GM23338 (cell line): ENCODE results near the gene ZPR1. TPM values are rescaled to one million over a fixed set of nuclear protein-coding genes. Genes with fewer than 3 reads are reported as not detected.

ENCODE experiments used
- ATAC-seq: fragments of 200-7000 bp; cut with Tn5 transposase; 3 replicates; pipeline ENCODE4 v1.9.1; 2020
- DNase-seq: peaks from one replicate; pipeline ENCODE4 v3.0.0-alpha.2; 2015; ENCODE audit warnings: low spot score
- H2AFZ ChIP-seq: fragments of 200-600 bp; sonication (generic); 2 replicates; pipeline ENCODE4 v1.8.0; 2016; ENCODE audit warnings: antibody characterized with exemption, mild to moderate bottlenecking, moderate library complexity
- H3F3A ChIP-seq: fragments of 200-600 bp; sonication (generic); replicated peaks from 2 replicates; pipeline ENCODE4 v1.8.0; 2017; ENCODE audit warnings: antibody characterized with exemption, mixed run types, low read depth
- H3K27ac ChIP-seq: fragments of 200-600 bp; sonication (generic); 2 replicates; pipeline ENCODE4 v1.6.1; 2016; ENCODE audit warnings: low read depth
- H3K27me3 ChIP-seq: fragments of 200-600 bp; sonication (generic); 2 replicates; pipeline ENCODE4 v1.8.0; 2016; ENCODE audit warnings: mild to moderate bottlenecking, mixed run types, moderate library complexity; ENCODE audit not compliant: insufficient read depth
- H3K36me3 ChIP-seq: fragments of 200-600 bp; sonication (generic); 2 replicates; pipeline ENCODE4 v1.8.0; 2016; ENCODE audit warnings: mild to moderate bottlenecking; ENCODE audit not compliant: insufficient read depth
- H3K4me1 ChIP-seq: fragments of 200-600 bp; sonication (generic); 2 replicates; pipeline ENCODE4 v1.8.0; 2016; ENCODE audit warnings: mild to moderate bottlenecking, moderate library complexity; ENCODE audit not compliant: insufficient read depth
- H3K4me2 ChIP-seq: fragments of 200-600 bp; sonication (generic); 2 replicates; pipeline ENCODE4 v1.7.1; 2017; ENCODE audit warnings: mixed run types
- H3K4me3 ChIP-seq: fragments of 200-600 bp; sonication (generic); 2 replicates; pipeline ENCODE4 v1.6.1; 2016; ENCODE audit warnings: mixed run types
- H3K79me2 ChIP-seq: fragments of 200-600 bp; sonication (generic); replicated peaks from 2 replicates; pipeline ENCODE4 v1.8.0; 2017; ENCODE audit warnings: mild to moderate bottlenecking; ENCODE audit not compliant: insufficient read depth
- H3K9me2 ChIP-seq: fragments of 200-600 bp; sonication (generic); 2 replicates; pipeline ENCODE4 v1.8.0; 2017; ENCODE audit not compliant: insufficient read depth
- H4K20me1 ChIP-seq: fragments of 200-600 bp; sonication (generic); replicated peaks from 2 replicates; pipeline ENCODE4 v1.8.0; 2017; ENCODE audit warnings: mild to moderate bottlenecking; ENCODE audit not compliant: insufficient read depth
- H3K27ac Mint-ChIP-seq: 2 replicates; pipeline ENCODE4 v1.8.0; 2020; ENCODE audit warnings: inconsistent platforms, mild to moderate bottlenecking, moderate library complexity, mixed read lengths
- H3K27me3 Mint-ChIP-seq: 3 replicates; pipeline ENCODE4 v1.8.0; 2022; ENCODE audit warnings: low read depth, mild to moderate bottlenecking, moderate library complexity, mixed read lengths, inconsistent platforms; ENCODE audit not compliant: insufficient read depth, poor library complexity
- H3K36me3 Mint-ChIP-seq: 3 replicates; pipeline ENCODE4 v1.8.0; 2021; ENCODE audit warnings: low read depth, mild to moderate bottlenecking, inconsistent platforms, moderate library complexity, mixed read lengths
- H3K4me1 Mint-ChIP-seq: 3 replicates; pipeline ENCODE4 v1.8.0; 2020; ENCODE audit warnings: mild to moderate bottlenecking, inconsistent platforms, mixed read lengths
- H3K4me3 Mint-ChIP-seq: 3 replicates; pipeline ENCODE4 v1.8.0; 2021; ENCODE audit warnings: moderate library complexity, mild to moderate bottlenecking, inconsistent platforms, mixed read lengths
- H3K9me3 Mint-ChIP-seq: 3 replicates; pipeline ENCODE4 v1.8.0; 2020; ENCODE audit warnings: moderate library complexity, mild to moderate bottlenecking, inconsistent platforms, mixed read lengths
- CREB1 ChIP-seq: fragments of 250-450 bp; sonication (Bioruptor Pico); IDR thresholded peaks from 2 replicates; pipeline ENCODE4 v1.5.0; 2020; ENCODE audit warnings: low read depth, mild to moderate bottlenecking, moderate library complexity
- CTCF ChIP-seq, 2 experiments: fragments of 200-600 bp in 1 of 2; sonication (generic) in 1 of 2; conservative IDR thresholded peaks; 2 replicates each; pipeline versions ENCODE4 v1.5.1 to v1.6.1; 2016 to 2017; ENCODE audit warnings: antibody characterized with exemption in 2 of 2, low read depth in 2 of 2, mild to moderate bottlenecking in 2 of 2, moderate library complexity in 1 of 2
- EZH2 ChIP-seq: fragments of 200-600 bp; sonication (generic); IDR thresholded peaks from one replicate; pipeline ENCODE4 v1.8.0; 2017; ENCODE audit warnings: antibody characterized with exemption, mild to moderate bottlenecking, low read depth; ENCODE audit not compliant: unreplicated experiment
- EZH2phosphoT487 ChIP-seq: fragments of 200-600 bp; sonication (generic); IDR thresholded peaks from one replicate; pipeline ENCODE4 v1.8.1; 2018; ENCODE audit warnings: antibody characterized with exemption; ENCODE audit not compliant: unreplicated experiment
- JUNB ChIP-seq: IDR thresholded peaks from one replicate; pipeline ENCODE4 v1.6.1; 2016; ENCODE audit warnings: antibody characterized with exemption; ENCODE audit not compliant: unreplicated experiment
- NANOG ChIP-seq: IDR thresholded peaks from 2 replicates; pipeline ENCODE4 v1.6.1; 2016; ENCODE audit warnings: antibody characterized with exemption, borderline replicate concordance
- POLR2AphosphoS5 ChIP-seq: IDR thresholded peaks from 2 replicates; pipeline ENCODE4 v1.6.1; 2016; ENCODE audit warnings: antibody characterized with exemption, low read depth
- REST ChIP-seq: IDR thresholded peaks from one replicate; pipeline ENCODE4 v1.6.1; 2018; ENCODE audit warnings: antibody characterized with exemption; ENCODE audit not compliant: unreplicated experiment
- STAT1 ChIP-seq: IDR thresholded peaks from one replicate; pipeline ENCODE4 v1.6.1; 2016; ENCODE audit warnings: antibody characterized with exemption; ENCODE audit not compliant: unreplicated experiment
- ZNF114 ChIP-seq: fragments of 250-450 bp; sonication (Bioruptor Pico); IDR thresholded peaks from 2 replicates; pipeline ENCODE4 v1.5.0; 2020; ENCODE audit warnings: mild to moderate bottlenecking, moderate library complexity
- ZNF331 ChIP-seq: fragments of 250-450 bp; sonication (Bioruptor Pico); IDR thresholded peaks from 2 replicates; pipeline ENCODE4 v1.5.0; 2020; ENCODE audit warnings: low read depth, mild to moderate bottlenecking, moderate library complexity
- polyA plus RNA-seq: library from polyadenylated mRNA; unstranded; fragments of >200 nt; fragmentation: Nextera tagmentation; extraction: Ambion mirVana; gene quantifications from 2 replicates; pipeline ENCODE4 v1.2.1, GENCODE V29; 2016
- total RNA-seq: library from RNA; depleted of rRNA; stranded (reverse); fragments of >200 nt; shearing (Covaris generic); gene quantifications from 2 replicates; pipeline ENCODE4 v1.2.3, GENCODE V29; 2014
- TF ChIP-seq, protein P1 (sequence below): IDR thresholded peaks from 2 replicates; pipeline ENCODE4 v1.6.1; 2016; ENCODE audit warnings: antibody characterized with exemption
- TF ChIP-seq, protein P2 (sequence below): fragments of 250-450 bp; sonication (Bioruptor Pico); IDR thresholded peaks from 2 replicates; pipeline ENCODE4 v1.5.0; 2020; ENCODE audit warnings: mild to moderate bottlenecking, moderate library complexity

ZPR1 gene
- total and polyA plus RNA-seq, 2 experiments from 2014 or later = 55.4 to 96.7 TPM

GRCh38 chr11:116725434-116726221, 62.2 kb downstream of the ZPR1 start:
- H2AFZ ChIP-seq = no peak overlapping the region
- Mint-ChIP-seq H3K4me1 (peaks cover 13% of the 10 kb centered on the region), H3K36me3 (no peaks in the 10 kb centered on the region), H3K27me3 (peaks cover 1% of the 10 kb centered on the region), H3K27ac (no peak overlapping the region), H3K9me3 (no peaks in the 10 kb centered on the region; the same call in 2 of the 3 replicates), H3K4me3 (no peak overlapping the region)
- no peaks in the 10 kb centered on the region for H3K36me3 ChIP-seq
- H3K4me1 ChIP-seq = peaks cover 9% of the 10 kb centered on the region
- no peak overlapping the region for H3K4me2 ChIP-seq
- H3K27me3 ChIP-seq = no peaks in the 10 kb centered on the region
- peak; percentile 63 for ATAC-seq
- H4K20me1 ChIP-seq = no peaks in the 10 kb centered on the region
- H3K9me2 ChIP-seq = no peaks in the 10 kb centered on the region
- TF ChIP-seq JUNB (no peak), ZNF114 (CRISPR knock-in tag) (no peak), ZNF331 (CRISPR knock-in tag) (no peak), EZH2 (no peak), STAT1 (no peak), NANOG (no peak), CREB1 (CRISPR knock-in tag) (no peak), REST (no peak), POLR2AphosphoS5 (no peak), EZH2phosphoT487 (no peak), CTCF (conservative IDR thresholded peaks at IDR 0.05; ENCODE audit: low read depth in 2 of 2) (no peak)
- TF ChIP-seq, protein P1, sequence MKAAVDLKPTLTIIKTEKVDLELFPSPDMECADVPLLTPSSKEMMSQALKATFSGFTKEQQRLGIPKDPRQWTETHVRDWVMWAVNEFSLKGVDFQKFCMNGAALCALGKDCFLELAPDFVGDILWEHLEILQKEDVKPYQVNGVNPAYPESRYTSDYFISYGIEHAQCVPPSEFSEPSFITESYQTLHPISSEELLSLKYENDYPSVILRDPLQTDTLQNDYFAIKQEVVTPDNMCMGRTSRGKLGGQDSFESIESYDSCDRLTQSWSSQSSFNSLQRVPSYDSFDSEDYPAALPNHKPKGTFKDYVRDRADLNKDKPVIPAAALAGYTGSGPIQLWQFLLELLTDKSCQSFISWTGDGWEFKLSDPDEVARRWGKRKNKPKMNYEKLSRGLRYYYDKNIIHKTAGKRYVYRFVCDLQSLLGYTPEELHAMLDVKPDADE = no peak
- TF ChIP-seq, protein P2, sequence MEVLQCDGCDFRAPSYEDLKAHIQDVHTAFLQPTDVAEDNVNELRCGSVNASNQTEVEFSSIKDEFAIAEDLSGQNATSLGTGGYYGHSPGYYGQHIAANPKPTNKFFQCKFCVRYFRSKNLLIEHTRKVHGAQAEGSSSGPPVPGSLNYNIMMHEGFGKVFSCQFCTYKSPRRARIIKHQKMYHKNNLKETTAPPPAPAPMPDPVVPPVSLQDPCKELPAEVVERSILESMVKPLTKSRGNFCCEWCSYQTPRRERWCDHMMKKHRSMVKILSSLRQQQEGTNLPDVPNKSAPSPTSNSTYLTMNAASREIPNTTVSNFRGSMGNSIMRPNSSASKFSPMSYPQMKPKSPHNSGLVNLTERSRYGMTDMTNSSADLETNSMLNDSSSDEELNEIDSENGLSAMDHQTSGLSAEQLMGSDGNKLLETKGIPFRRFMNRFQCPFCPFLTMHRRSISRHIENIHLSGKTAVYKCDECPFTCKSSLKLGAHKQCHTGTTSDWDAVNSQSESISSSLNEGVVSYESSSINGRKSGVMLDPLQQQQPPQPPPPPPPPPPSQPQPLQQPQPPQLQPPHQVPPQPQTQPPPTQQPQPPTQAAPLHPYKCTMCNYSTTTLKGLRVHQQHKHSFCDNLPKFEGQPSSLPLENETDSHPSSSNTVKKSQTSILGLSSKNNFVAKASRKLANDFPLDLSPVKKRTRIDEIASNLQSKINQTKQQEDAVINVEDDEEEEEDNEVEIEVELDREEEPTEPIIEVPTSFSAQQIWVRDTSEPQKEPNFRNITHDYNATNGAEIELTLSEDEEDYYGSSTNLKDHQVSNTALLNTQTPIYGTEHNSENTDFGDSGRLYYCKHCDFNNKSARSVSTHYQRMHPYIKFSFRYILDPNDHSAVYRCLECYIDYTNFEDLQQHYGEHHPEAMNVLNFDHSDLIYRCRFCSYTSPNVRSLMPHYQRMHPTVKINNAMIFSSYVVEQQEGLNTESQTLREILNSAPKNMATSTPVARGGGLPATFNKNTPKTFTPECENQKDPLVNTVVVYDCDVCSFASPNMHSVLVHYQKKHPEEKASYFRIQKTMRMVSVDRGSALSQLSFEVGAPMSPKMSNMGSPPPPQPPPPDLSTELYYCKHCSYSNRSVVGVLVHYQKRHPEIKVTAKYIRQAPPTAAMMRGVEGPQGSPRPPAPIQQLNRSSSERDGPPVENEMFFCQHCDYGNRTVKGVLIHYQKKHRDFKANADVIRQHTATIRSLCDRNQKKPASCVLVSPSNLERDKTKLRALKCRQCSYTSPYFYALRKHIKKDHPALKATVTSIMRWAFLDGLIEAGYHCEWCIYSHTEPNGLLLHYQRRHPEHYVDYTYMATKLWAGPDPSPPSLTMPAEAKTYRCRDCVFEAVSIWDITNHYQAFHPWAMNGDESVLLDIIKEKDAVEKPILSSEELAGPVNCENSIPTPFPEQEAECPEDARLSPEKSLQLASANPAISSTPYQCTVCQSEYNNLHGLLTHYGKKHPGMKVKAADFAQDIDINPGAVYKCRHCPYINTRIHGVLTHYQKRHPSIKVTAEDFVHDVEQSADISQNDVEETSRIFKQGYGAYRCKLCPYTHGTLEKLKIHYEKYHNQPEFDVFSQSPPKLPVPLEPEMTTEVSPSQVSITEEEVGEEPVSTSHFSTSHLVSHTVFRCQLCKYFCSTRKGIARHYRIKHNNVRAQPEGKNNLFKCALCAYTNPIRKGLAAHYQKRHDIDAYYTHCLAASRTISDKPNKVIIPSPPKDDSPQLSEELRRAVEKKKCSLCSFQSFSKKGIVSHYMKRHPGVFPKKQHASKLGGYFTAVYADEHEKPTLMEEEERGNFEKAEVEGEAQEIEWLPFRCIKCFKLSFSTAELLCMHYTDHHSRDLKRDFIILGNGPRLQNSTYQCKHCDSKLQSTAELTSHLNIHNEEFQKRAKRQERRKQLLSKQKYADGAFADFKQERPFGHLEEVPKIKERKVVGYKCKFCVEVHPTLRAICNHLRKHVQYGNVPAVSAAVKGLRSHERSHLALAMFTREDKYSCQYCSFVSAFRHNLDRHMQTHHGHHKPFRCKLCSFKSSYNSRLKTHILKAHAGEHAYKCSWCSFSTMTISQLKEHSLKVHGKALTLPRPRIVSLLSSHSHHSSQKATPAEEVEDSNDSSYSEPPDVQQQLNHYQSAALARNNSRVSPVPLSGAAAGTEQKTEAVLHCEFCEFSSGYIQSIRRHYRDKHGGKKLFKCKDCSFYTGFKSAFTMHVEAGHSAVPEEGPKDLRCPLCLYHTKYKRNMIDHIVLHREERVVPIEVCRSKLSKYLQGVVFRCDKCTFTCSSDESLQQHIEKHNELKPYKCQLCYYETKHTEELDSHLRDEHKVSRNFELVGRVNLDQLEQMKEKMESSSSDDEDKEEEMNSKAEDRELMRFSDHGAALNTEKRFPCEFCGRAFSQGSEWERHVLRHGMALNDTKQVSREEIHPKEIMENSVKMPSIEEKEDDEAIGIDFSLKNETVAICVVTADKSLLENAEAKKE (CRISPR knock-in tag) = no peak
- DNase-seq = peak; percentile 32
- no peak overlapping the region for H3K4me3 ChIP-seq
- 0 out of 2 replicates have a peak, but pooled peaks cover 2% of the 10 kb centered on the region for H3F3A ChIP-seq
- no peaks in the 10 kb centered on the region for H3K79me2 ChIP-seq
- no peak overlapping the region for H3K27ac ChIP-seq
